Spleen (tissue), 10 donors: ENCODE data around the gene SNX8. TPM values are rescaled to one million over a fixed set of nuclear protein-coding genes. Genes with fewer than 3 reads are reported as not detected.

ENCODE experiments used
- microRNA-seq, 3 donors: library from miRNA; unstranded; fragments of <30 nt; microRNA quantifications; one replicate each; pipeline versions ENCODE4 to v1.1.0, GENCODE V29; 2019 to 2020
- polyA plus RNA-seq, 3 donors: library from polyadenylated mRNA; stranded (reverse); fragments of 200-250 nt; gene quantifications; one replicate each; pipeline ENCODE4 v1.2.1, GENCODE V29; 2013
- total RNA-seq, 7 donors: library from RNA; depleted of rRNA in 3 of 7; stranded (reverse); fragments of >200 nt in 3 of 7; fragmentation: NEBNext Ultra II Directional in 4 of 7; extraction: Animal tissue kit (Norgen Biotek cat#: 25700) in 4 of 7; gene quantifications; one replicate each; pipeline versions ENCODE4 v1.1.0 to v1.2.1, GENCODE V29; 2016 to 2021
- donor health status: healthy with polysubstance abuse.
- donor health status: DM: no; HTN: no; CAD: no; lungs with moderate emphysema.
- donor health status: DM: no; HTN: no; CAD: no.
- donor health status: Bipolar disorder and iron deficiency.
- donor health status: healthy.
- donor health status: DM: no; HTN: no; CAD: no.
- donor health status: DM: yes; HTN: yes; CAD: no.

Gene SNX8
- total and polyA plus RNA-seq, 10 donors, result 48.8 to 196 (median 86.8) TPM

Small RNA genes within 50 kb of the gene (microRNA-seq; reads per million reads assigned to microRNA genes)
- gene MIR6836, result 1.7 to 7.6 (median 3.2) reads per million in 3 donors

Other genes with a start within 250 kb of the SNX8 start
- 100 to 1,000 TPM in 1 of 7 donors, 10 to 100 TPM in 6; 47.3 to 104 (median 62.0) TPM for gene MAD1L1, start 81.5 kb downstream of the SNX8 start, total RNA-seq
- 100 to 1,000 TPM in 1 of 3 donors, 10 to 100 TPM in 2; 48.8 to 118 (median 75.0) TPM for gene MAD1L1, start 81.5 kb downstream of the SNX8 start, polyA plus RNA-seq
- gene MRM2, start 72.2 kb downstream of the SNX8 start, total RNA-seq, result 10 to 100 TPM; 19.0 to 24.7 (median 23.3) TPM
- gene MRM2, start 72.2 kb downstream of the SNX8 start, polyA plus RNA-seq, result 10 to 100 TPM; 24.1 to 35.8 (median 27.2) TPM
- gene NUDT1, start 72.2 kb downstream of the SNX8 start, total RNA-seq, result 10 to 100 TPM; 13.7 to 29.4 (median 20.4) TPM
- 10 to 100 TPM; 38.2 to 69.3 (median 42.4) TPM for gene NUDT1, start 72.2 kb downstream of the SNX8 start, polyA plus RNA-seq
- gene EIF3B, start 40.4 kb upstream of the SNX8 start, total RNA-seq, result 100 to 1,000 TPM in 6 of 7 donors, 10 to 100 TPM in 1; 79.6 to 150 (median 116) TPM
- gene EIF3B, start 40.4 kb upstream of the SNX8 start, polyA plus RNA-seq, result 100 to 1,000 TPM in 1 of 3 donors, 10 to 100 TPM in 2; 78.1 to 117 (median 96.9) TPM
- 10 to 100 TPM; 28.2 to 51.4 (median 33.2) TPM for gene CHST12, start 89.2 kb upstream of the SNX8 start, total RNA-seq
- gene CHST12, start 89.2 kb upstream of the SNX8 start, polyA plus RNA-seq, result 10 to 100 TPM in 2 of 3 donors, 1 to 10 TPM in 1; 7.7 to 14.4 (median 11.7) TPM
- not detected for gene GRIFIN, start 162.0 kb upstream of the SNX8 start, total RNA-seq
- gene GRIFIN, start 162.0 kb upstream of the SNX8 start, polyA plus RNA-seq, result not detected
- gene LFNG, start 205.3 kb upstream of the SNX8 start, total RNA-seq, result 10 to 100 TPM; 33.3 to 47.4 (median 42.3) TPM
- 10 to 100 TPM; 21.2 to 22.4 (median 21.6) TPM for gene LFNG, start 205.3 kb upstream of the SNX8 start, polyA plus RNA-seq
- gene BRAT1, start 241.1 kb upstream of the SNX8 start, total RNA-seq, result 10 to 100 TPM; 25.3 to 37.3 (median 32.2) TPM
- 10 to 100 TPM; 26.6 to 50.9 (median 48.9) TPM for gene BRAT1, start 241.1 kb upstream of the SNX8 start, polyA plus RNA-seq
- 10 to 100 TPM in 6 of 7 donors, 1 to 10 TPM in 1; 7.1 to 17.1 (median 13.2) TPM for gene IQCE, start 244.5 kb upstream of the SNX8 start, total RNA-seq
- gene IQCE, start 244.5 kb upstream of the SNX8 start, polyA plus RNA-seq, result 1 to 10 TPM; 1.2 to 4.4 (median 2.2) TPM